Inflammatory macrophage treated with lipopolysaccharide for 1 hour (primary cell): Measurements from ENCODE around the gene COL1A1.

ENCODE experiments used
- DNase-seq, 2 donors: peaks; one replicate each; pipeline ENCODE4 v3.0.0-alpha.2; 2020 to 2022

COL1A1 gene

DNA sequence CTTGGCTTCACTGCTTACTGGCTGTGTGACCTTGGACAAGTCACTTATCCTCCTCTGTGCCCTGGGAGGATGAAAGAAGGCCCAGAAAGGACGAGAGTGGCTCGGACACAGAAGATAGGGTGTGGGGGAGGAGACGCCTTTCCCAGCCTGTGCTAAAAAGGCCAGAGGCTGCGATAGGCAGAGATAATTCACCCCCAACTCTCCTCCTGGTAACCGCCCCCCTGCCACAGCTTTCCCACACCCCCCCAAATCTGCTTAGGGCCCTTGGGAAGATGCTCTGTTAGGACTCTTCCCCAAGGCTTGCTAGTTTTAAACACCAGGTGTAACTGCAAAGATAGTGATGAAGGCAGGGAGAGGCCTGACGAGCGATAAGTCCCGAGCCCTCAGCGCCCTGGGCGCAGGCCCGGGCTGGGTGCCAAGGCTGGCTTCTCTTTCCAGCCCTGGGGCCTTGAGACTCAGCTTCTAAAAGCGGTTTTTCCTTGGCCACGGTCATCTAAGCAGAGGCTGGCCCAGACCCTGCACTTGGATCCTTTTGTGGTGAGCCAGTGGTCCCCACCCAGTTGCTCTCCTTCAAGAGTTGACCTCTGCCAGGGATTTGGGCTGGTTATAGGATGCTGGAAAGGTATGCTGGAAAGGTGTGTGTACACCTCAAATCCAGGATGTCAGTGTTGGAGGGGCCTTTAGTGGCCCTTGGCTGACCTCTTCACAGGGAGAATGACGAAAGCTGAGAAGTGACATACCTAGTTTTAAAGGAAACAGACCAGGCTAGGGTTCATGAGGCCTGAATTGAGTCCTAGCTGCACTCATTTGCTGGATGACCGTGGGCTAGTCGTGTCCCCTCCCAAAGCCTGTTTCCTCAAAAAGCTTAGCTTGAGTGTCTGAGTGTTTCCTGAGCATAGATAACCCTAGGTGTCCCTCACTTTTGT is 47.5 kb downstream of the COL1A1 start:
- no peak for DNase-seq

DNA sequence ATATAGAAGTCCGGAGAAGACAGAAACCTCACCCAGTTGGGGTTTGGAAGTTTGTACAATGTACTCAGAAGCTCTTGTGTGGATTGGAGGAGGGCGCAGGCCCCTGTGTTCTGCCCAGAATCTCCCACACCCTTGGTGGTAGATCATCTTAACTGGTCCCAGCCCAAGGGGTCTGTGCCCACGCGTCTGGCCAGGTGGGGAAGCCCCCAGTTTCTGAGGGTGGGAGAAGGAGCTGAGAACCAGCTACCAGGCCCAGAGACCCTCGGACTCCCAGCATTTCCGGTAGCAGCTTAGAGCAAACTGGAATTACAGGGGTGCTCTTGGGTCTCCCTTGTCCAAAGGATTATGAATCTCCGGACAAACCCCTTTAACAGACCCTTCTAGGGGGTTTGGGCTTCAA is 48.7 kb downstream of the COL1A1 start:
- no peak for DNase-seq

GRCh38 chr17:50151937-50152547 is 49.4 kb downstream of the COL1A1 start:
- peak; percentile 65 to 72 for DNase-seq

DNA sequence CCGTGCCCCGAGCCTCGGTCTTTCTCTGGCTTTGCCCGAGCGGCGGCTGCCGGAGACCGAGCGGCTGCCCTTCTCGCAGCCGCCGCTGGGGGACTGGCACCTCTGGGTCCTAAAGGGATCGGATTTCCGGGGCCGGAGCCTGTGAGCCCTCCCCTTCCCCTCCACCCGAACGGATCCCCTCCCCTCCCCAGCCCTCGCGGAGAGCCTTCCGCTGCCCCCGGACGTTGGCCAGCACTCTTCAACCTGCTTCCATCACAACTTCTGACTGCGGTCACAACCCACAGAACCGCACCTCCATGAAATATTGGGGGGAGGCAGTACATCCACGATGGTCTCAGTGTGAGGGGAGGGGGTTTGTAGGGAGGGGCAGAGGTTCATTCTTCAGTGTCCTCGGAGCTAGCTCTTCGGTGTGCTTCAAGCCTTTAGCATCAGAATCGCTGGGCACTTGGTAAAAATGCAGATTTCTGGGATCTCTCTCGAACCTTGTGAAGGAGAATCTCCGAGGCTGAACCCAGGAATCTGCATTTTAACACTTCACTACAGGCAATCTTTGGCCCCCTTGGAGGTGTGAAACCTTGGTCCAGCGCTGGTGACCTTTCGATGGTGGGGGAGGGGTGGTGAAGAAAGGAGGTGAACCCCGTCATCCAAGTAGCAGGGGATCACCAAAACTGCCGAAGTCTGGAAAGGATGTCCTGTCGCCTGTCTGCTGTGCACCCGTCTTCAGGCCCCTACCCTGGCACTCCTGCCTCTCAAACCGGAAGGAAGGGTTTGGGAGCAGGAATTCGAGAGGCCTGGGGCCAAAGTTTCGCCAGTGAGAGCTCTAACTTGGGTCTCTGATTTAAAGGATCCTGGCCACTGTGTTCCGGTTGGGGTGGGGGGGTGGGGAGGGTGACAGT is 50.1 kb downstream of the COL1A1 start:
- peak; percentile 82 to 89 for DNase-seq

GRCh38 chr17:50150354-50151040 is 50.9 kb downstream of the COL1A1 start, which contains the start of gene PPP1R9B:
Gene PPP1R9B (minus strand): TSS chr17:50150677. CDS start chr17:50150513, 164 bp downstream.
- DNase-seq: no peak

- peak; percentile 40 to 56 for DNase-seq
These were observed 51.7 kb downstream of the COL1A1 start for GRCh38 chr17:50149417-50150353.

DNA sequence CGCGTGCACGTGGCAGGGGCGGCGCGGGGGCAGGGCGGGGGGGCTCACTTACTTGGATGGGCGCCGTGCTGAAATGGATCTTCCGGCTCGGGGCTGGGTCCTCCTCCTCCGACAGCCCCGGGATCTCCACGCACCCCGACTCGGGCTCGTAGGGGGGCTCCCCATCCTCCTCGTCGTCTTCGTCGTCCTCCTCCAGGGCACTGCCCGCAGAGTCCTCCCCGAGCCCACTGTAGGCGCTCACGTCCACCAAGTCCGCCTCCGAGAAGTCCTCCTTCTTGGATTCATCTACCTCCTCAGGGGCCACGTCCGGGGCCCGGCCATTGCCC is 52.4 kb downstream of the COL1A1 start:
- no peak for DNase-seq

DNA sequence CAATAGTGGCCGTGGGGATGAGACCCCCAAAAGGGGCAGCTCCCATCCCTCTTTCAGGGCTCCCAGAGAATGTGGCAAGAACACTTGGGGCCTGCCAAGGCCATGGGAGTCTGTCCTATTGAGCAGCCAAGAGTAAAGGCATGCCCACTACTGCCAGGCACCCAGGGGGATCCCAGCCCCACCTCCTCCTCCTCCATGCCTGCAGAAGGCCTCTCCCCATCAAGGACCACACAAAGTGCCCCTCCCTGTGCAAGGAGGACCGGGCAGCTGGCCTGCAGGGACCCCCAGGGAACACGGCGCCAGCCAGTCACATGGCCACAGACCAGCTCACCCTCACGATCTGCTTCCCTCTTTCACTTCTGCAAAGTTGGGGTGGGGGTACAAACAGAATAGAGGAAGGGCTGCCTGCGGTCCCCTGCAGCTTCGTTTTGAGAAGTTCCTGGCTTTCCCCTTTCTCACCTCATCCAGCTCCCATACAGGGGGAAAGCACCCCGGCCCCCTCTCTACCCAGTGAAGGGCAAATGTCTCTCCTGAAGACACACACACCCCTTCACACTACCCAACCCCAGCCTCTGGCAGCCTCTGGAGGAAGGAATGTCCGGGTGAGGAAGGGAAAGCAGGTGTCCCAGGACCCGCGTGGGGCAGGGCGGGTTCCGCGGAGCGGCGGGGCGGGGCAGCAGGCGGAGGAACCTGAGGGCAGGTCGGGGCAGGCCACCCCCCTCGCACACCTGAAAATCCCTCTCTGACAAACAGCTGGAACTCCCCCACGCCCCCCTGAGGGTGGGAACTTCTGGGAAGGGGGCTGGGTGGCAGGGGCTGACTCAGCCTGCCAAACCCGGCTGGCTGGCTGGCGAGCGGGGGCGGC is 53.0 kb downstream of the COL1A1 start:
- DNase-seq: peak; percentile 83 to 94

GRCh38 chr17:50147841-50148225 is 53.6 kb downstream of the COL1A1 start:
- no peak for DNase-seq

GRCh38 chr17:50146927-50147665 is 54.3 kb downstream of the COL1A1 start:
- peak in 1 of 2 donors; percentile 16 for DNase-seq

GRCh38 chr17:50146230-50146926 is 55.1 kb downstream of the COL1A1 start:
- no peak for DNase-seq

DNA sequence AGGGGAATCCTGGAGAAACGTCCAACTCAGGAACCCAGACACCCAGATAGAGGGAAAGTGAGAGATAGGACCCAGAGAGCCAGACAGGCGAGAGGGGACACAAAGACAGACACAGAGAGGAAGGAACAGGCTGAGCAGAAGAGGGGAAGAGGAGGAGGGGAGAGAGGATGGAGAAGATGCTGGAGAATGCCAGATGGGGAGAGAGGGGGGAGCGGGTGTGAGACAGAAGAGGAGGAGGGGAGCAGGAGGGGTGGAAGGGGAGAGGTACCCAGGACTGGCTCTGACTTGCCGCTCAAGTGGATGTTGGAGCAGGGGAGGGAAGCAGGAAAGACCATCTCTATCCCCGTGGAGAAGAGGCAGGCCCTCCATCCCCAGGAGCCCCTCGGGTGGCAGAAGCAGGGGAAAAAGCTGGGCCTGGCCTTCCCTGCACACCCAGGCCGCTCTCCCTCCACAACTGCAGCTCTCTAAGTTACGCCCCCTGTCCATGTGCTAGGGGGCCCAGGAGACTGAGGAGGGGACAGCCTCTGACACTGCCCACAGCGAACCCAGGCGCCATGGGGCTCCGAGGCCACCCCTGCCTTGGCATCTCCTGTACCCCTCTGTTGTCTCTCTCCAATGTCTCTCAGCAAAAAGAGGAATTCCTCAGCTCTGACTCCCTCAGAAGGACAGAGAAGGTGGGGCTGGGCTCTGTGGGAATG is 55.8 kb downstream of the COL1A1 start:
- DNase-seq: no peak

DNA sequence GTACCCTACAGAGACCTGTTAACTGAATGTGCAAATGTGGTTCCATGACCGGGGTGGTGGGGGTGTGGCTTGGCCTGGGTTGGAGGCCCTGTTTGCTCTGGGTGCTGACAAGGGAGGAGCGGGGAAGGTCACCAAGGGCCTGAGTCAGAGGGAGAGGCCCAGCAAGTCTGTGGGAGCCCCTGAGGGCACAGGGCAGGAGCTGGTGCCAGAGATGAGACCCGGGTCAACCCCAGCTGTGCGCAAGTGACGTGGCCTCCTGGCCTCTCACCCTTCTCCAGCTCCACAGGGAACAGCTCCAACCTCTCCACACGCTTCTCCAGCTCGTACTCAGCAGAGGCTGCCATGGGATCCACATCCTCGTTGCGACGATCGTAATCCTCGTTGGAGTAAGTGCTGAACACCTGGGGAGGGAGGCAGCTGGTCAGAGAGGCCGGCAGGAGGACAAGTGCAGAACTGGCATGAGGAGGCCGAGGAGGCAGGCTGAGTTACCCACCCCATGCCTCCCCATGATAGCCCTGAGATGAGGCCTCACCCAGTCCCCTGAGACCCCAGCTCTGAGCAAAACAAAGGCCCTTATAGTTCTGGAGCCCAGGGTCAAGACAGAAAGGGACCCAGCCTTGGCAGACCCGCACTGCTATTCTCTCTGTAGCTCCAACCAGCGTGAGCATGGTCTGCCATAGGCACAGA is 56.4 kb downstream of the COL1A1 start:
- DNase-seq: no peak

GRCh38 chr17:50144355-50144754 is 57.1 kb downstream of the COL1A1 start:
- no peak for DNase-seq

DNA sequence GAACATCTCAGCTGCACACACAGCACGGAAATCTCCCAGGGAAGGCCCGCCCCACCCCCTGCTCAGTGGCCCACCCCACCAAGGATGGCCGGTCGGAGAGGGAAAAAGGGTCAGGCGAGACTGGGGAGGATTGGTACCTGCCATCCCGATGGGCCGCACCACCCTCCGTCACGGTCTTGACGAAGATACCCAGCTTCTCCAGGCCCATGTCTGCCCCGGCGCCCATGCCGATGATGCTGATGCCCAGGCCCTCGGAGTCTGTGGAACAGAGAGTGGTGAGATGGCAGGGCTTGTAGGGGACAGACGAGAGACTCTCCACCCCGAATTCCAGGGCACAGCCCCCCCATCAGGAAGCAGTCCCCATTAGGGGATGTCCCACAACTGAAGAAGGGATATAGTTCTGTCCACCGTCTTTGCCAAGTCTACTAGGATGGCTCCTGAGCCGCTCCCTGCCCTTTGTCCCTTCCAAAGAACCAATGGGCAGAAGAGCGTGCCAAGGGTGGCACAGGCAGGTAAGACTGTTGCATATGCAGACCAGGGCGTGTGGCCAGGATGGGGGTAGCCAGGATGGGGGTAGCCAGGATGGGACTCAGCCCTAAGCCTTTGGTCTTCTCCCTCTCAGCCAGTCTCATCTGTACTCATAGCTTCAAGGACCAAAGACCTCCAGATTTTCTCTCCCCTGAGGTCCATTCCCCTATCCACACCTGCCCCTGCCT is 57.8 kb downstream of the COL1A1 start:
- no peak for DNase-seq

DNA sequence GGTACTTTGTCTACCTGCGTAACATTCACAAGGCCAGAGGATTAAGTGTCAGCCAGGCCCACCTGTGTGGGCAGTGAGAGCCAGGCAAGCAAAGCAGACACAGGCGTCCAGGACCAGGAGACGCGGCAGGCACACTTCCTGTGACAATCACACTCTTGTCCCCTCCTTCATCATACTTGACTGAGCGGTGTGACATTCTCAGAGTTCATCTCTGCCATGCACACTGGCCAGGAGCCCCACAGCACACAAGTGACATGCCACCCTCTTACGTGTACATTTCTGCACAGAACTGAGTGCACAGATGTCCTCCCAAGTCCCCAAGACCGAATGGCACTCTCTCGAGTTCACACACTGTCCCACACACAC is 59.7 kb downstream of the COL1A1 start:
- DNase-seq: no peak
